Activated CD8-positive, alpha-beta memory T cell treated with anti-CD3 and anti-CD28 coated beads, Interleukin-2, amount 50 U/mL, for 24 hours (primary cell): ENCODE measurements around the gene GDPD4.
"Not testable (repeated sequence)": the region's sequence is repeated elsewhere in the genome, so short reads cannot be mapped to it uniquely, and the experiment has no call there.

Source experiments
- DNase-seq: peaks from one replicate; pipeline ENCODE4 v3.0.0-alpha.2; 2020; ENCODE audit errors: extremely low read depth

GDPD4 gene, protein sequence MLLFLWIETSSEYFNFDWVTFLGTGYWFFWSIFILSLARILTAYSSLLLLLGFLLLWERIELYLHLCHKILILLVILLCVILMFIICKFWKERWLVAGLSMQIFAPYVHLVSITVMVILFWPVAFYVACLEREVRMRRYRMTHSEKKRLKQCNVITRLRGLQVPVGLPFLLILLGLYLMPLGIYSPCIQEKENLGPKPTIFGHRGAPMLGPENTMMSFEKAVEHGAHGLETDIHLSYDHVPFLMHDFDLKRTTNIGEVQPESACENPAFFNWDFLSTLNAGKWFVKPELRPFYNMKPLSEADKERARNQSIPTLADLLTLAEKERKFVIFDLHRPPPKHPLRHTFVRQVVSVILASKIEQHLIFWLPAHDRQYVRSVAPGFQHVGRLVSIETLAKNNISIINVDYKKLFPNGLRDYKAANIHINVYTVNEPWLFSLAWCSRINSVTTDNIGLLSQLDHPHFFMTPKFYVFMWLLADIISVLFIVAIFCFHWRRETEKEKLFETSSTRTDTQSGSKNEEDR

DNA sequence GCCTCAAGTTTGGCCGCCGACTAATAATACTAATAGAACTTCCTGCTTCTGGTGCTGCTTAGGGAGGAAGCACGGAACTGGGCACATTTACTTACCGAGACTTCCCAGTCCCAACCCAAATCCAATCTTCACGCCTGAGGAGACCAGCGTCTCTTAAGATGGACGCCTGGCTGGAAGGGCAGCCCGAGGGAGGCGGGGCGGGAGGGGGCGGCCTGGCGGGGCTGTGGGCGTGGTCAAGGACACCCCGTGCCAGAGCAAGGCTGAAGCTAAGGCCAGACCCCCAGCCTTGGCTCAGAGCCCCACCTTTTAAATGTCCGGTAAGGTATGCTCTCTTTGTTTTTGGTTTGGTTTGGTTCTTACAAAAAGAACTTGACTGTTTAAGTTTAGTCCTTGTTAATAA lies at the start of gene GDPD4:
Gene GDPD4 (minus strand): TSS at position 177 of the 400 bp plus-strand sequence. CDS start 16,549 bp downstream, outside the sequence.
- DNase-seq = no peak

DNA sequence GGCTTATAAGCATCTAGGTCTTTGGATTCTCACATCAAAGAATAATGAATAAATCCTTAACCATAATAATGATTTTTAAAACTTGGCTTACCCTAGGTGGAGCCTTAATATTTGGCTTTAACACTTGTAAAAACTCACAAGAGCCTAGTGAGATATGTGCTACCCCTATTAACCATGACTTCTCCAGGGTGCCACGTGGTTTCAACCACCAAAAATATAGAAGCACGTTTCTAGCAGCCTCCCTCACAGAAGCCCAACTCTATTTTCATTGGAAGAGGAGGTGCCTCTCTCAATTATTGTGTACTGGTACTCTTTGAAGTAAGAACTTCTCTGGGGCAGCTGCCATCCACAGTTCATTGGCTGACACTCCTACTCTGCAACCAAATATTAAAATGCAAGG lies 46.5 kb upstream of the GDPD4 start:
- no peak for DNase-seq

GRCh38 chr11:77346906-77347603 lies 45.6 kb upstream of the GDPD4 start:
- DNase-seq = no peak

DNA sequence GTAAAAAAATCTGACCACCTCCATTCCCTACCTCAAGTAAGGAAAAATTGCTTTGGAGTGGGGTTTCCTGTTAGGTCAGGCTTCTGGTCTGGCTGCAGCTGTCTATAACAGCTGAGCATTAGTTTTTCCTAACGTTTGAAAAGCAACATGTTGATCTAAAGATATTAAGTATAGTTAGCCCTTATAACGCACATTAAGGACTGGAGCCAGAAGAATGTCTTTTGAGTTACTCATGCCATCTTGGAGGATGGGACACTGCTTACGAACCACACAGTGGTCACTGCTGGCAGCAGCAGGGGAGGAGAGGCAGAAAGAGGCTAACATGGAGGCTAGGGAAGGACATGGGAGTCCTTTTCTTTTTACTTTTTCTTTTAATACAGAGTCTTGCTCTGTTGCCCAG lies 44.1 kb upstream of the GDPD4 start:
- no peak for DNase-seq

DNA sequence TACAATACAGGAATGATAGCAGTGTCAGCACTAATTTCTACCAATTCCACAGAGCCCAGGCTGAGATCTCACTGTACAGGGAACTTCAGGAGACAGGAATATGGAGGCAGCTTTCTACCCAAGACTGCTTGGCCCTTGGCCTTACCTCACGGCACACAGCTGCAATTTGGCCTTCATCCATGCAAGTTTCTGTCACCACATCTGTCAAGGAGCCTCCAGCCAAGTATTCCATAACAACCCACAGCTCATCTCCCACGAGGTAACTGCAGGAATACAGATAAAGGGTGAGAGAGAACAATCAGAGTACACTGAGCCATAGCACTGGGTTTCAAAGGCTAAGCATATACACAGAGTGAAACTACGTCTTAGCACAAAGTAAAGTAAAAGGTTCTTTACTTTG lies 39.0 kb upstream of the GDPD4 start:
- DNase-seq = no peak

DNA sequence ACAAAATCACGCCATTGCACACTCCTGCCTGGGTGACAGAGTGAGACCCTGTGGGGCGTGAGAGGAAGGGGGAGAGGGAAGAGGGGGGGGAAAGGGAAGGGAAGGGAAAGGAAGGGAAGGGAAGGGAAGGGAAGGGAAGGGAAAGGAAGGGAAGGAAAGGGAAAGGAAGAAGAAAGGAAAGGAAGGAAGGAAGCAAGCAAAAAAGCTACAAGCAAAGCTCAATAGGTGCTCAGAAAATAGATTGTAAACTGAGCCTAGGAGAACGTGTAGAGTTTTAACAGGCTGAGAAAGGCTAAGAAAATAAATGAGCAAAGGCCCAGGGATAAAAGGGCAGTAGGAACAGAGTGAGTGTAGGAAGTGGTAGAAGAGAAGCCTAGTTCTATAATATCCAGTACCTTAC lies 30.8 kb upstream of the GDPD4 start:
- DNase-seq = no peak

DNA sequence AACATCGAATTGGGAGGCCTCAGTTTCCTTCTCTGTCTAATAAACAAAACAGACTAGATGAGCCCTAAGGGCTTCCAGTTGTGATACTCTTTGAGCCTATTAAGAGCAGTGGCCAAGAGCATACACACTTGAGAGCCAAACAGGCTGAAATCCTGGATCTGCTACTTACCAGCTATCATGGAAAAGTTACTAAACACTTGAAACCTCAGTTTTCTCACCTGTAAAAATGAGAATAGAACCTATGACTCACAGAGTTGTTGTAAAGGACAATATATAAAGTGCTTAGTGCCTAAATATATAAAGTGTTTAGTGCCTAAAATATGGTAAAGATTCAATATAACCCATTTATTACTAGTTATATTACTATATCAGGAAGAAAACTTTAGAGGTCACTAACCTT lies 23.7 kb upstream of the GDPD4 start:
- DNase-seq = no peak

DNA sequence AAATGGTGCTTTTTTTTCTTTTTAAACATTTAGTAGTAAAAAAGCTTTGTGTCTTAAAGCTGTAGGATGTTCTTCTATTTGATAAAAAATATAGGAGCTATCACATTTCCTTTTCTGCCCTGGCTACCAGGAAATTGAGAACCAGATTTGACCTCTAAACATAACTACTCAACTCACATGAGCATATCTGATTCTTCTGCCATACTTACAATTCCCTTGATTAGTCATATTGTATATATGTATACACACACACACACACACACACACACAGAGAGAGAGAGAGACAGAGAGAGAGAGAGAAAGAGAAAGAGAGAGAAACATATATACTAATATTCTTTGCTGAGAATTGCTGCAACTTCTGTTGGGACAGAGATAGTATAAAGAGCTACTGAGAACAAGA lies 23.0 kb upstream of the GDPD4 start:
- DNase-seq = no peak

DNA sequence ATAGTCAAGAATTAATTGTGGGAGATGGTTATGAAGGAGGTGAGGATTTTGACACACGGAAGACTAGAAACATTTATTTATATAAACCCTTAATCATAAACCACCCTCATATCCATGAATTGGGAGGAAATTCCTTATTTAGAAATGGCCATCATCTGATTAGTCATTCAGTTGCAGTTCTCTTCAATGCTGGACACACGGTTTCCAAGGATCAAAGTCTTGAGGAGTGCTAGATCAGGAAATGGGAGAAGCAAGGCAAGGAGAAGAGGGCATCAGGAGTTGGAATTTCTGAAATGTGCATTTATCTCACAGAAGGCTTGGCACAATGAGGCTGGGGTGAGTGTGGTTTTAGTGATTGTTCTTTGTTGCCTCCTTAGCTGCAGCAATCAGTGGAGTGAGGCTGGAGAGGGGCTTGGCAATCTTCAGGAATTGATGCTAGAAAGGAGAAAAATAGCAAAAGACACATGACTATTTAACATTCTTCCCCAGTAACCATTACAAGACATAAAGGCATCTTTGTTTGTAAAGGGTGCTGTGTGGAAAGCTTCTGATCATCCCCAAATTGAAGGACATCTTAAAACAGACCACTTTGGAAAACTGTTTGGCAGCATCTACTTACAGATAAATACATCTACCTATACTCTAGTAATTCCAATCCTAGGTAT lies 21.6 kb upstream of the GDPD4 start:
- no peak for DNase-seq

DNA sequence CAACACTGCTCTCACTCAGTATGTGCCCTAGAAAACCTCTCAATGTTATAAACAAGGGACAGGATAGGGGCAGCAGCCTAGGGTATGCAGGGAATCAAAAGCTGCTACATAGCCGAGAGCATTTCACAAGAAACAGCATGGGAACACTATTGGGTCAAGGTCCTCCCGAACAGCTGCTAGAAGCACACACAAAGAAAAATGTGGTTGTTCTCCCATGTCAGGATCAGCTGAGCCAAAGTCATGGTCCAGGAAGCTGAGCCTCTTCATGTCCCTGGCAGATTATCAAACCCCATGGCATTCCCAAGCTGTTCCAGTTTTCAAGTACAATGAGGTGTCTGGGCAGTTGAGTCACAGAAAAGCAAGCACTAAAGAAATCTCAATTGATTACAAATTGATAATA lies 21.0 kb upstream of the GDPD4 start:
- no peak for DNase-seq

- DNase-seq = no peak
These were observed 18.9 kb upstream of the GDPD4 start for GRCh38 chr11:77320351-77320750.

GRCh38 chr11:77318600-77318999 lies 17.1 kb upstream of the GDPD4 start:
- no peak for DNase-seq

DNA sequence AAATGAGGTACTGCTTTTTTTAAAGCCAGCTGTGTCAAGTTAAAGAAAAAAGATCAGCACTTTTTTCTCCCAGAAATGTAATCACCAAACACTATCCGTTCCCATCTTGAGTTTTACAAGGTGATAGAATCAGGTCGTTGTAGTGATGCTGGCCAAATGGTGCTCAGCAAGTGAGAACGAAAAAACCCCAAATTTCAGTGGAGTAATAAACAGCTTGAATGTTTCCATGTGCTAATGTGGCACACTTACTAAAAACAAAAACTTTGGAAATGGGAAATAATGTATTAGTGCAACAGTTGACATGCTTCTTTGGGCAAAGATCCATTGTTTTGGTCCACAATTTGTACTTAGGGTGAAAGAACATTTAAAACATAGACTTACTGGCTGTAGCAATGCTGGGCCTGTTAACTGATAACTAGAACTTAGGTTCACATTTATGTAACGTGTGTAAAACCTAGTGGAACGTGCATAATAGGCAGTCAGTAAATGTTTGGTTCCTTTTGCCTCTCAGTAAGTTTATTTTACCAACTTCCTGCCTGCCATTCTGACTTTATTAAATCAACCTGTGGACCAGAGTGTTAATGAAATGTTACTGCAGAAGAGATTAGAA lies 15.4 kb upstream of the GDPD4 start:
- DNase-seq = no peak

GRCh38 chr11:77312107-77312506 lies 10.6 kb upstream of the GDPD4 start:
- DNase-seq = no peak

- no peak for DNase-seq
These were observed 10.2 kb upstream of the GDPD4 start for GRCh38 chr11:77311701-77312100.

- no peak for DNase-seq
These were observed 9.2 kb upstream of the GDPD4 start for GRCh38 chr11:77310721-77311120.

GRCh38 chr11:77309401-77310085 lies 8.1 kb upstream of the GDPD4 start:
- no peak for DNase-seq

DNA sequence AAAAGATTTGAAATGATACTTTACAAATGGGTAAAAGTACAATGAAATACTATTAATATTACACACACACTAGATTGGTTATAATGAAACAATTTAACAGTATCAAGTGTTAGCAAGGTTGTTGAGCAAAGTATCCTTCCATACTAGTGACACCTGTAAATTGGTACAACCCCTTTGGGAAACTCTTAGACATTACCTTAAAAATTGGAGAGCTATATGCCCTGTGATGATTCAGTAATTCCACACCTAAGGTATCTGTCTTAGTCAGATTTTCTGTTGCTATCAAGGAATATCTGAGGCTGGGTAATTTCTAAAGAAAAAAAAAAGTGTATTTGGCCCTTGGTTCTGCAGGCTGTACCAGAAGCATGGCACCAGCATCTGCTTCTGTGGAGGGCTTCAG lies 7.4 kb upstream of the GDPD4 start:
- no peak for DNase-seq

GRCh38 chr11:77303328-77303727 lies 1.8 kb upstream of the GDPD4 start:
- no peak for DNase-seq

GRCh38 chr11:77302752-77303151 lies 1.3 kb upstream of the GDPD4 start:
- no peak for DNase-seq

DNA sequence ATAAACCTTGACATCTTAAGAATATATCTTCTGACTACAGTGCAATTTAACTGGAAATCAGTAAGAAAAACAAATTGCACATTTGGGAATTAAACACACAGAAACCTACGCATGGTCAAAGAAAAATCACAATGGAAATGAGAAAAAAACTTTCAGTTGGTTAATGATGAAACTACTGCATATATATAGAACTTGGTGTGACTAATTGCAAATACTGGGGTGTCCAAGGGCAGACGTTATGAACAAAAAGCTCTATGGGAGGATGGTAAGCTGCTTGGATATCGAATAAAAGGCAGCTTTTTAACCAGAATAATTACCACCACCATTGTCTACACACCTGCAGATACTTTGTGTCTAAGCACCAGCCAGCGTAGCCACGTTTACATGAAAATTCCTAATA lies 791 bp downstream of the GDPD4 start:
- no peak for DNase-seq

DNA sequence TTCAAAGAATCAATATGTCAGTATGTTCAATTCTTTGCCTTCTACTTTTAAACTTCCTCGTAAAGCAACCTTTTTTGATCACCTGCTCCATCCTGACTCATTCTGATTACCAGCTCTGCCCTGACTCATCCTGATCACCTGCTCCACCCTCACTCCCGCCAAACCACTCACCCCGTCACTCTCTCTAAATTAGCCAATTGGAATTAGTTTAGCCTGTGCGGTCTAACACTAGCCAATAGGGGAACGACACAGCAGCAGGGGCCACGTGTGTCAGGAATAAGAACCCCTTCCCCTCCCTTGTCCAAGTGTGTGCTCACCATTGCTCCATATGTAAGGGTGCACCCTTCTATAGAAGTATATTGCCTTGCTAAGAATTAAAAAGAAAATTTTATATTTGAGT lies 1.5 kb downstream of the GDPD4 start:
- DNase-seq = not testable (repeated sequence)
